Loucy (cell line): ENCODE results near the gene ELP2.
"Not testable (repeated sequence)": the region's sequence is repeated elsewhere in the genome, so short reads cannot be mapped to it uniquely, and the experiment has no call there.

Experiments
- CTCF ChIP-seq: fragments of 200-600 bp; sonication (generic); conservative IDR thresholded peaks from 2 replicates; pipeline ENCODE4 v1.5.1; 2014; ENCODE audit warnings: mild to moderate bottlenecking, antibody characterized with exemption, low read length
- EZH2phosphoT487 ChIP-seq: fragments of 200-600 bp; IDR thresholded peaks from 2 replicates; pipeline ENCODE4 v1.6.1; 2018; ENCODE audit warnings: antibody characterized with exemption, mild to moderate bottlenecking, moderate library complexity, borderline replicate concordance

GRCh38 chr18:36081118-36081517 lies 48.6 kb upstream of the ELP2 start:
- TF ChIP-seq CTCF, EZH2phosphoT487: not testable (repeated sequence)
